Measurements from ENCODE around the gene LMAN2.
"Not testable (repeated sequence)": the region's sequence is repeated elsewhere in the genome, so short reads cannot be mapped to it uniquely, and the experiment has no call there.

LMAN2 gene

DNA sequence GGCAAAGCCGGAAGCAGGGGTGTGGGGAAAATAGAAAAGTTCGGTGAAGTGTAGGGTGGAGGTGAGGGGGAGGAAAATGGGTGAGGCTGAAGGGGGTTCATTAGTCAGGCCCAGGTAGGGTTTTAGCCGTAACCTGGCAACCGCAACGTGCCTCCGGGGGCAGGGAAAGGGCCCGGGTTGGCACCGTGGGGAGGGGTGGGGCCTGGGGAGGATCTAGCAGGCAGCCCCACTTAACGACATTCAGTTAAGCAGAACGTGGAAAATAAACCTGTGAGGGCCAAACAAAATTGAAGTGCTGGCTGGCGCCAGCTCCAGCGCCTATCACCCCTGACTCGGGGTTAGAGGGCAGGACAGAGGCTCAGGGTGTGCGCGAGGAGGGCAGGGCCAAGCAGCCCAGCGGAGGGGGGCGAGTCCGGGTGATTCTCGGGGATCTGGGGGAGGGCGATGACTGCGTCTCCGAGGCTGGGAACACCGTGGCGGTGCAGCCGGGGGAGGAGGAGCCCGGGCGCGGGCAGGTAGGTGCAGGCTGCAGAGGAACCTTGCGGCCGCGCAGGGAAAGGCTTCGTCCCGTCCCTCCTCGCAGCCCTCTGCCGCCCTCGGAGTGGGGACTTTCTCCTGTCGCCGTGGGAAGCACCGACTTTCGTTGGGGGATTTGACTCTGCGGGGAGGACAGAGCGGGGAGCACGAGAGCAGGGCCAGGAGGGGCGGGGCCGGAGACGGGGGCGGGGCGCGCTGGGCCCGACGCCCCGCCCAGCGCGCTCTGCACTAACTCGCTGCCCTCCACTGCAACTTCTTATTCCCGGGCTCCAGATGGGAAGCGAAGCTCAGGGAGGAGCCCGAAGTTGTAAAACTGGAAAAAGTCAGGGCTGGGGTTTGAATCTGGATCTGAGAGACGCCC is 11.4 kb upstream of the LMAN2 start:
- peak; percentile 39 for DNase-seq

DNA sequence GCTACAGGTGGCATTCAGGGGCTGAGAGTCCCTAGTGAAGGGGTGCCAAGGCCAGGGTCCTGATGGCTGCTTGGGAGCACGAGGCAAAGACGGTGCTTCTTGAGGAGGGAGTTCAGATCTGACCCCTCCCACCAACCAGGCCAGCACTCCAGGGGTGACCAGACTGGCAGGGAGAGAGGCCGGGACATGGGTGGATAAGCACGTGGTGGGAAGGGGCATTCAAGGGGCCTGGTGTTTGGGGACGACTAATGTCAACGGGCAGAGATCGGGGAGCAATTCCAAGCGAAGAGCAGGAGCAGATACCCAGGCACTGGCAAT is 10.8 kb upstream of the LMAN2 start:
- DNase-seq: no peak

DNA sequence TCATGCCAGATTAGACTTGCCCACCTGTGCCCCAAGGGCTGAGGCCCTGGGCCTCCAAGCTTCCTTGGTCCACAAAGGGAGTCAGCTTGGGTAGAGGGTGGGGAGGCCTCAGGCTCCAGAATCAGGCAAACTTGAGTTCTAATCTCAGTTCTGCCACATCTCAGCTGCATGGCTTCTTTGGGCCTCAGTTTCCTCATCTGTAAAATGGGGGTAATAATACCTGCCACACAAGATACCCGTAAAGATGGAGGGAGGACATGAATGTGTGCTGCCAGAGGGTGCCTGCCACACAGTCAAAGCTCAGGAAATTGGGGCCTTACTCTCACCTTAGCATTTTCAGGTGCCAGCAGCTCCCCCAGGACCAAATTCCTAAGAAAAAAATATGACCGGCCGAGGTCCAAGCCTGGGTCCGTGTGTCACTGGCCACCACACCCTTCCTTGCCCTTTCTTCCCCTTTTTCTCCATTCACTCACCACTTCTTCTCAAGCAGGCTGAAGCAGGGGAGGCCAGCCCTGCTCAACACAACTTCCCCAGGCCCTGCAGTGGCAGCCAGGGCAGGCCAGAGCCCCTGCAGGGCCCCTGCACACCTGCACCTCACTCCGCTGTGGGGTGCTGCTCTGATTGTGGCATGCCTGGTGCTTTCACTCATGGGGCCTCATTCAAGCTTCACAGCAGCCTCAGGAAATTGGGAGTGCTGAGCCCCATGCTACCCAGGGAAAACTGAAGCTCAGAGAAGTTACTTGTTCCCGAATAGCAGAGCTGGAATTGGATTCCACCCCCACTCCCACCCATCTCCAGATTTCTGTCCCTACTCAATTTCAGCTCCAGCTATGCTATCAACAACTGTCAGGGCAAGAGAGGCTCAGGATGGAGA is 10.2 kb upstream of the LMAN2 start:
- DNase-seq: no peak

DNA sequence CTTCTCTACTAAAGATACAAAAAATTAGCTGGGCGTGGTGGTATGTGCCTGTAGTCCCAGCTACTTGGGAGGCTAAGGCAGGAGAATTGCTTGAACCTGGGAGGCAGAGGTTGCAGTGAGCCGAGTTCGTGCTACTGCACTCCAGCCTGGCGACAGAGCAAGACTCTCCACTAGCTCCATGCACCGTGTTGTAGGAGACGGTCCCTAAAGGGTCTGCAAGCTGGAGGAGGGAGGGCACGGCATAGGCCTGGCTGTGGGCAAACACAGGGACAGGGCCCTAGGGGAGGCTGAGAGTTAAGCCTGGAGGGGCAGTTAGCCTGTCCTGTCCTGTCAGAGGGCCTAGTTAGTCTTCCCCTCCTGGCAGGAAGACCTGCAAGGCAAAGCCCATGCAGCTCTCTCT is 9.3 kb upstream of the LMAN2 start:
- not testable (repeated sequence) for DNase-seq

DNA sequence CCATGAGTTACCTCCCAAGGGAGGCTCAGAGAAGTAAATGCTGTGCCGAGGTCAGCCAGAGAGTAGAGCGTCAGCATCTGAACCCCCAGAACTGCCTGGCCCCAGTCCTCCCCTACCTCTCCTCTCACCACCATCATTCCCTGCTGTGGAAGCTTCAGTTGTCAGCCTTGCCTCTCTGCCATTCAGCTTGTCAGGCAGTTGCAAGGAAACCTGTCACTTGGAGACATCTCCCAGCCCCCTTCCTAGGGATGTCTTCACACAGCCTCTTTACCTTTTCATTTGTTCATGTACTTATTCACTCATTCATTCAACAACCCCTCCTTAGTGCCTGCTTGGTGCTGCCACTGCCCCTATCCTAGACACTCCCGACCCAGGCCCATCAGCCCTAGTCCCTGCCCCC is 8.4 kb upstream of the LMAN2 start:
- DNase-seq: no peak

DNA sequence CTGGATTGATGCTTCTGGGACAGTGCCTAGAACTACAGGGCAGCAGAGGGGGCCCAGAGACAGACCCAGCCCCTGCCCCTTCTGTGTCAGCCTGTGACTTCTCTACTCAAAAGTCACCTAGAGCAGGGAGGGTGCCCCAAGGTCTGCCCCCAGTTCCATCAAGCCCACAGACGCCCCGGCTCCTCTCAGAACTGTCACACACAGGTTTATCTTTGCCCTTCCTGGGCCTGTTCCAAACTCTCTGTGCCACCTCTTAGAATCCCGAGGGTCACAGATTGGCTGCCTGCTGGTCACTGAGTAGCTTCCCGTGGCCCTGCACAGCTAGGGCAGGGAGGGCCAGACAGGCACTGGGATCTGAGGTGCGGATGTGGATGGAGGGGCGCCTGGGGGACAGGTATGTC is 8.0 kb upstream of the LMAN2 start:
- no peak for DNase-seq

DNA sequence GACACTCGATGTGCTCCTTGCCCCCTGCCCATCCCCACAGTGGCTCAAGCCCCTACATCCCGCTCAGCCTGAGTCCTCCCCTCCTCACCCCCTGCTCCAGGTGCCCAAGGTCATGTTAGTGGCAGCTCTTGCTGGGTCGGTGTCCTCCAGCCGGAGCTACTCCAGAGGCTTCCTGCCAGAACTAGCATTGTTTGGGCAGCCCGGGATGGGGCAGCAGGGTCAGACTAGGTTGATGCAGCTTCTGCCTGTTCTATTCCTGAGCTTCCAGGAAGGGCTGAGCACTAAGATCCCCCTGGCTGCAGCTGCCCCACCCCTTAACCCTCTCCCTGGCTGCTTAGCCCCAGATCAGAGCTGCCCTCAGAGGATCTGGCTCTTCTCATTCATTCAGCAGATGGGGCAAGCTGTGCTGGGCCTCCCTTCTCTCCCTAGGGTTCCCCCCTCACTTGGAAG is 6.9 kb upstream of the LMAN2 start:
- DNase-seq: no peak

DNA sequence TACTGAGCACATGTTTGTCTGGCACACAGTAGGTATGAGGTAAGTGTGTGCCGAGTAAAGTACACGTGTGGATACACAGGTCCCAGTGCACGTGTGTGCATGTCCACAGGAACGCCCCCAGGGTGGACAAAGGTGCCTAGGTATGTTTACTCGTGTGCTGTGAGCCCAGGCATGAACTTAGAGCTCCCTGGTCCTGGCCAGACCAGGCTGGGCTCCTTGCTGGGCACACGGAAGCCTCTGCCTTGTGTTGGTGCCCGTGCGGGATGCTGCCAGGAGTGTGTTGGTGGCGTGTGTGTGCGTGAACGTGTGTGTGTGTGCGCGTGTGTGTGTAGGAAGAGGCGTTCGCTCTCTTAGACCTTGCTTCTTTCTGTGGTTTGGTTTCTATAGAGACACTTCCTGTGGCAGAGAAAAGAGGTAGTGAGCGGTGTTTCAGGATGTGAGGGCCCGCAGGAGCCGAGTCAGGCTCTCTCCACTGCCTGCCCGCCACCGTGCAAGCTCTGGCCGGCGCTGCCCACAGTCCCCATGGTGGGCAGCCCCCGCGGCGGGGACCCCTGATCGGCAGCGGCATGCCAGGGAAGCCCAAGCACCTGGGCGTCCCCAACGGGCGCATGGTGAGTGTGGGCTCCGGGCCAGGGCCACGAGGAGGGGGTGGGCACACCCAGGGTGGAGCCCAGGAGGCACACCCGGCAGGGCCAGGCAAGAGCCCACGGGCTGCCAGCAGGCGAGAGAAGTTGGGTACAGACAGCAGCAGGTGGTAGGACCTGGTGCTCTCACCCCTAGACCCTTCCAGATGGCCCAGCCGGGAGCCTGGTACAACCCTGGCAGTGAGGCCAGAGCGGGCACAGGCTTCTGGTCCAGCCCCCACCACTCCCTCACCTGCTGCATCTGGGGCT is 6.2 kb upstream of the LMAN2 start, which contains the start of gene RGS14:
RGS14 (plus strand) TSS at position 466 of the 893 bp plus-strand sequence; CDS start at position 567, 101 bp downstream.
- peak; percentile 45 for DNase-seq

DNA sequence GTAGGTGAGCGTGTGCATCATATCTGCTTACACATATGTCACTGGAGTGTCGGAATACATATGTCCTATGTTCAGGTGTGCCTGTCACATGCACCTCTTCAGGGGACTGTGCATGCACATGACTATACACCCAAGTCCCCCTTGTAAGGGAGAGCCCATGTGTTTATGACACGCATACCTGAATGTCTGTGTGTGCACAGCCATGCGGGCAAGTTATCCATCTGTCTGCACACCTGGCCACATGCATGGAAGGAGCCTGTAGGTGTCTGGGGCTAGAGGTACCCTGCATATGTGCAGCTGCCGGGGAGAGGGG is 5.6 kb upstream of the LMAN2 start:
- no peak for DNase-seq

DNA sequence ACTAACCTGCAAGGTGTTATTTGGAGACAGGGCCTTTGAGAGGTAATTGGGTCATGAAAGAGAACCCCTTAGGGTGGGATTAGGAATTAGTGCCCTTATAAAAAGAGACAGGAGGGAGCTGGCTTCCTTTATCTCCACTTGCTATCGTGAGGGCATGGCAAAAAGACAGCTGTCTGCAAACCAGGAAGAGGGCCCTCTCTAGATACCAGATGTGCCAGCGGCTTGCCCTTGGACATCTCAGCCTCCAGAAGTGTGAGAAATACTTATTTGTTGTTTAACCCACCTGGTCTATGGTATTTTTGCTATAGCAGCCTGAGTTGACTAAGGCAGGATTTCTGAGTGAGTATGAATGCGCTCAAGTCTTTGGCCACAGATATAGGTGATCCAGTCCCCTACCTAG is 5.3 kb upstream of the LMAN2 start:
- DNase-seq: no peak

DNA sequence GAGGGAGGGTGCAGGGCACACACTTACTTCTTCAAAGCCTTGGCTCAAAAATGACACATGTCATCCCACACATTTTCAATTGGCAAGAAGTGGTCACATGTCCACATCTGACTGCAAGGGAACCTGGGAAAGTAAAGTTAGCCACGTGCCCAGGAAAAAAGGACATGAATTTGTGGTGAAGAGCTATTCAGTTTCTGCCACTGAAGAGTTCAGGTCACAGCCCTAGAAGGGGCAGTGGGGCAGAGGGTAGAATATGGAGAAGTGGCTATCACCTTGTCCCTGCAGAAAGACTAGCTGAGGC is 4.3 kb upstream of the LMAN2 start:
- DNase-seq: no peak

DNA sequence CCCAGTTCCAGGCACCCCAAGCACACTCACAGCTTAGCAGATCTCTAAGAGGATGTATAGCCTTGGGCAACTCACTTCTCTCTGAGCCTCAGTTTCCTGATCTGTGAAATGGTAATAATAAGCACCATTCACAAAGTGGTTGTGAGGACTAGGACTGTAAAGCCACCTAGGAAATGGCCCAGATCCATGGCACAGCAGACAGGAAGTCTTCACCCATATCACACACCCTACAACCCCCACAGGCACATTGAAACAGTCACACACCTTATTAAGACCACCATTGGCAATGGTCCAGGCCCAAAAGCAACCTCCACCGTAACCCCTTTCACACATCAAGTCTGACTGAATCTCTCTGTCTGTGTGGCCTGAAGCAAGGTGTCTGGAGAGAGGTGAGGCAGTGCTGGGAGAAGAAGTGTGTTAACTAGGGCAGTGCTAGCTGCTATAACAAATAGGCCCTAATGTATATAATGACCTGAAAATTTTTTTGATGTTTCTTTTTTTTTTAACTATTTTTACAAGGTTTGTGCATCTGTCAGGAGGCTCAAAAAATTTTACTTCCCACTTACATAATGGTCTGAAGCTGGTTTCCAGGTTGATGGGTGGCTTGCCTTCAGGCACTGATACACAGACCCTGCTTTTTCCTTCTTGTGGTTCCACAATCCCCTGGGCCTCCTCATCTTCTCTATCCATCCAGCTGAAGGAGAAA is 3.8 kb upstream of the LMAN2 start:
- DNase-seq: no peak

DNA sequence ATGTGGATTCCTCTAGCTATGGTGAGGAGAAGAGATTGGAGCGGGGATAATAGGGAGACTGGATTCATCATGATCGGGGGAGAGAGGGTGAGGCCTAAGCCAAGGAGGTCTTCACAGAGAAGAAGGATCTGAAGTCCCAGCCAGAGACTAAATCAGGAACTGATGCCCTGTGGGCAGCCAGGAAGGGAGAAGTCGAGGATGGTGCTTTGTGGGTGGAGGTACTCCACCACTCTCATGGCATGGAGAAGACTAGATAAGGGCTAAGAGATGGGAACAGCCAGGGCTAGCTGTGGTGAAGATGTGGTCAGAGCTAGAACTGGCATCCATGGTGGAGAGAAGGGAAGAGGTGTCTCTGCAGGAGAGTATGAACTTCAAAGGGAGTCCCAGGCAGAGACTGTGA is 3.2 kb upstream of the LMAN2 start:
- no peak for DNase-seq

DNA sequence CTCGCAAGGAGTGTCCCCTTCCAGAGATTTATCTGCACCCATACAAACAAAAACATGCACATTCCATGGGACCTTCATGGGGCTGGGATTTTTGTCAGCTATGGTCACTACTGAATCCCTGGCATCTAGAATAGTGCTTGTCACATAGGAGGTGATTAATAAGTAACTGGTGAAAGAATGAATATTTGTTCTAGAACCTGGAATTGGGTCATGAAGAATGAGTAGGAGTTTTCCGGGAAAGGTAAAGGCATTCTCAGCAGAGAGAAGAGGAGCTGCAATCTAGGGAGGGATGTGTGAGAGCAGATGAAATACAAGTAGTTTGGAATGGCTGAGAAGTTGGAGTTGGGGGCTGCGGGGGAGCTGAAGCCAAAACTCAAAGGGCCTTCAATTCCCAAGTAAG is 2.8 kb upstream of the LMAN2 start:
- no peak for DNase-seq

DNA sequence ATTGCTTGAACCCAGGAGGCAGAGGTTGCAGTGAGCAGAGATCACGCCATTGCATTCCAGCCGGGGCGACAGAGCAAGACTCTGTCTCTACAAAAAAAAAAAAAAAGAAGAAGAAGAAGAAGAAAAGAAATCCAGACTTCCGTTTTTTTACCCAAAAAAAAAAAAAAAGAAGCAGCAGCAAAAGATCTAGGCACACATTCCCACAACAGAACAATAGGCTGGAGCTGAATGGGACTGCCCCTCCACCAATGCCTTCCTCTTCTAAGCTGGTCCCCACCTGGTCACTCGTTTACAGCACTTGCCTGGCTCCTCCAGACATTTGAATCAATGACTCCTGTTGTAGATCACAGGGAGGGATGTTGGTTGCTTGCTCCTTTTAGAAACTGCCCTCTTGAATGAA is 1.6 kb upstream of the LMAN2 start:
- no peak for DNase-seq

DNA sequence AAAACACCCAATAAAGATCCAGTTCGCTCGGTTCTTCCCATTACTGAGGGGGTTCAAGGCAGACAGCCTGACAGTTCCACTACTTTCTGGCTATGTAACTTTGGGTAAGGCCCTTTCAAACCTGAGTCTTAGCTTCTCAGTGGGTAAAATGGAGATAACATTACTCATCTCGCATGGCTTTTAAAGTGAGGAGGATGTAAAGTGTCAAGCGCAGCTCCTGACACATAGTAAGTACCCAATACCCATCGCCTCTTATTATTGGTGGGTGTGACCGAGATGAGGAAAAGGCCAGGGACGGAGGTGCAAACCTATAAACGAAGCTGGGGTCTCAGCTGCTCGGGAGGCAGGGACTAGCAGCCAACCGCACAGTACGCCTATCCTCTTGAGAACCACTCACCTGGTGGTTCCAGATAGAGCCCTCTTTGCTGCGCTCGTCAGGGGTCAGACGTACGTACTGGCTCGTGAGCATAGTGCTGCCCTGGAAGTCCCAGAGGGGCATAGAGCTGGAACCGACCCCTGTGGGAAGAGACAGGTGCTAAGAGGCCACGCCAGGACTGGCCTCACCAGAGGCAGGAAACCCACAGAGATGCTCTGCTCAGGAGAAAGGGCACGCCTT is 584 bp downstream of the LMAN2 start:
- no peak for DNase-seq

DNA sequence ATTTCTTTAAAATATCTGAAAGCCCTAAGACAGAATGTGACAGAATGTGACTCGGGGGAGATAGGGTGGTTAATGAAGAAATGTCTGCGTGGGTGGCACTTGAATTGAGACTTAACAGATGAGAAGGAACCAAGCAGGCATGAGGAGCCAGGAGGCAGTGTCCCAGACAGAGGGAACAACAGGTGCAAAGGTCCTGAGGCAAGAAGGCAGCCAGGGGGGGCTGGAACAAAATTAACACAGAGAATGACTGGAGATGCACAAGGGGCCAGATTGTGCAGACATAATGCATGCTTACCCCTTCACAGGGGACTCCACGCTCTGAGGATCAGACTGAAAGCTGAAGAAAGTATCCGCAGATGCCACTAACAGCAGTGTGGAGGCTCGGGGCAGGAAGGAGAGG is 1.7 kb downstream of the LMAN2 start:
- DNase-seq: no peak

DNA sequence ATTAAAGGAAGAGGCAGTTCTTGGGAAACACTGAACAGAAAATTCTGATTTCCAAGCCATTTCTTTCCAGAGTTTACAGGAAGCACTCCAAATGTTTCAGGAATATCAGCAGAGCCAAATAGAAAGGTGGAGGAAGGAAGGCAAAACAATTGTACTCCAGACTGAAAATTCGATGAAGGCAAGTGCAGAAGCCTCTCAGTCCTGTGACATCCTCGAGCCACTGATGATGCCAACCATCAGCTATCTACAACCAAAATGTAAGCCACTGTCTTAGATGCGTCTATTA is 2.2 kb downstream of the LMAN2 start:
- no peak for DNase-seq

DNA sequence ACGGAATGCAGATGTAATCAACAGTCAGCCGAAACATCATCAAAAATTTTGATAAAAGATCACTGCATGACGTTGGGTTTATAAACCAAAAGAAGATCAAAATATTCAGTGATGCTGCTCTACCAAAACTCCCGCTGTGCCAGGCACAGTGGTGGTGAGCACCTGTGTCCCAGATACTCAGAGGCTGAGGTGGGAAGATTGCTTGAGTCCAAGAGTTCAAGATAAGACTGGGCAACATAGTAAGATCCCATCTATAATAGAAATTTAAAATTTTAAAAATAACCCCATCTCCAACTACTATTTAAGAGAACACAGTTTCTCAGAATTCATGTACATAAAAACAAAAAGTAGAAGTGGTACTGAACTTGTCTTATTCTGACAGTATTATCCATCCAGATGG is 3.8 kb downstream of the LMAN2 start:
- no peak for DNase-seq

DNA sequence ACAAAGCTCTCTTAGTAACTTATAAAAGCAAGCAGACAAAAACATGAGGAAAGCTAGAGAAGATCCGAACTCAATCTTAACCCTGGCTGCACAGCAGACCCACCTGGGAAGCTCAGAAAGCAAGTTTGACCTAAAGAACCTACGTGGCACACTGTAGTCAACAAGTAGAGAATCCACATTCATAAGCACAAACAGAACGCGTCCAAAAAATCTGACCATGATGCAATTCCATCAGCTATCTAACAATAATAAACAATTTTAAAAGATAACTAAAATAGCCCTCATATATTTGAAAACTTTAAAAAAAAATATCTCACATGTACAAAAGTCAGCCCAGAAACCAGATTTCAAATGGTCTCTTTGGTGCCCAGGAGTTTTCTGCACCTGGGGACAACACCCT is 4.6 kb downstream of the LMAN2 start:
- DNase-seq: no peak

DNA sequence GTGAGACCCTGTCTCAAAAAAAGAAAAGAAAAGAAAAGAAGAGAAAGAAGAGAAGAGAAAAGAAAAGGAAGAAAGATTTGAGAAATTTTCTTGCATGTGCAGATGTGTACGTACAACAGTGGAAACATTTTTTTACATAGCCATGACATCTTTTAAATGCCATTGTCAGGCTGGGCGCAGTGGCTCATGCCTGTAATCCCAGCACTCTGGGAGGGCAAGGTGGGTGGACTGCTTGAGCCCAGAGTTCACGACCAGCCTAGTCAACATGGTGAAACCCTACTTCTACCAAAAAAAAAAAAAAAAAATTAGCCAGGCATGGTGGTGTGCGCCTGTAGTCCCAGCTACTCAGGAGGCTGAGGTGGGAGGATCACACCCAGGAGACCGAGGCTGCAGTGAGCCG is 6.6 kb downstream of the LMAN2 start:
- DNase-seq: no peak

DNA sequence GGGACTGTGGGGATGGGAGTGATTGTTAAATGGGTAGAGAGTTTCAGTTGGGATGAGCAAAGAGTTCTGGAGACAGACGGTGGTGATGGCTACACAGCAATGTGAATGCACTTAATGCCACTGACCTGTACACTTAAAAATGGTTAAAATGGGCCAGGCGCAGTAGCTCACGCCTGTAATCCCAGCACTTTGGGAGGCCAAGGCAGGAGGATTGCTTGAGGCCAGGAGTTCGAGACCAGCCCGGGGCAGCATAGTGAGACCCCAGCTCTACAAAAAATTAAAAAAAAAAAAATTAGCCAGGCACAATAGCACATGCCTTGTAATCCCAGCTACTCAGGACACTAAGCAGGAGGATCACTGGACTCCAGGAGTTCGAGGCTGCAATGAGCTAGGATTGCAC is 7.7 kb downstream of the LMAN2 start:
- no peak for DNase-seq

DNA sequence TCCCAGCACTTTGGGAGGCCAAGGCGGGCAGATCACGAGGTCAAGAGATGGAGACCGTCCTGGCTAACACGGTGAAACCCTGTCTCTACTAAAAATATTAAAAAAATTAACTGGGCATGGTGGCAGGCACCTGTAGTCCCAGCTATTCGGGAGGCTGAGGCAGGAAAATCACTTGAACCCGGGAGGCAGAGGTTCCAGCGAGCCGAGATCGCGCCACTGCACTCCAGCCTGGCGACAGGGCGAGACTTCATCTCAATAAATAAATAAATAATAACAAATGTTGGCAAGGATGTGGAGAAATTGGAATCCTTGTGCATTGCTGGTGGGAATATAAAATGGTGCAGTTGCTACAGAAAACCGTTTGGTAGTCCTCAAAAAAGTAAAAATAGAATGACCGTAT is 8.5 kb downstream of the LMAN2 start:
- not testable (repeated sequence) for DNase-seq
